CD4-positive, alpha-beta T cell treated with Interleukin-4 for 4 hours (primary cell): ENCODE results near the gene TNFRSF21.
"Not testable (repeated sequence)": the region's sequence is repeated elsewhere in the genome, so short reads cannot be mapped to it uniquely, and the experiment has no call there.

Experiments
- DNase-seq: peaks from one replicate; pipeline ENCODE4 v3.0.0-alpha.2; 2020

The TNFRSF21 gene

GRCh38 chr6:47286301-47286700 is 23.4 kb downstream of the TNFRSF21 start:
- no peak for DNase-seq

DNA sequence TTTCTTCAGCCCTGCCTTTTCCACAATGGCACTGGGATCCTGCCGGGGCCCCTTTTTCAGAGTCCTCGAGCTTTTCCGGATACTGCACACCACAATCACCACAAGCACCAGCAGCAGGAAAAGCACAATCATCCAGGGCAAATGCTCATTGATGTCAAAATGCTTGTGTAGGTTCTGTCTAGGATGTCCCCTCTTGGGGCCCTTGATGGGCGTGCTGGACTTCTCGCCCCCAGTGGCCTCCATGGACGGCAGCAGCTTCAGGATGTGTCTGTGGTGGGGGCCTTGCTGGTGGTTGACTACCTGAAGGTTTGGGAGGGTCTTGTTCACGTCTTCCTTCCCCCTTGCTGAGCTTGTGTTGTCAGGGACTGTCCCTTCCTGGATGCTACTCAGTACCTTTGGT is 25.7 kb downstream of the TNFRSF21 start:
- DNase-seq = no peak

DNA sequence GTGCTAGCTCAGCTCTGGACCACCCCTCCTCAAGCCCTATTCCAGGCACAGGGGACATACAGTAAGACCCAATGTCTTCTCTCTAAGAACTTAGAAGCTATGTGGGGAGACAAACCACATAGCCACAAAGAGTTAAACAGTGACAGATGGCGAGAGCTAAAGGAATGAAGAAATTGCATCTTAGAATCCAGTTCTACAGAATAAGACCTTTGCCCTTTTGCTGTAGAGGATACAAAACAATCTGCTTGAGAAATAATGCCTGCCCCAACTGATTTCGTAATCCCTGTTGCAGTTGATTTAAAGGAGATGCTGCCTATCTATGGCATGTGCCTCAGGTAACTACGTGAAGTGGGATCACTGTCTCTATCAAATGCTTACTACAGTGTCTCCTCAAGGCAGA is 31.2 kb downstream of the TNFRSF21 start:
- DNase-seq = no peak

GRCh38 chr6:47277702-47278101 is 32.0 kb downstream of the TNFRSF21 start:
- no peak for DNase-seq

DNA sequence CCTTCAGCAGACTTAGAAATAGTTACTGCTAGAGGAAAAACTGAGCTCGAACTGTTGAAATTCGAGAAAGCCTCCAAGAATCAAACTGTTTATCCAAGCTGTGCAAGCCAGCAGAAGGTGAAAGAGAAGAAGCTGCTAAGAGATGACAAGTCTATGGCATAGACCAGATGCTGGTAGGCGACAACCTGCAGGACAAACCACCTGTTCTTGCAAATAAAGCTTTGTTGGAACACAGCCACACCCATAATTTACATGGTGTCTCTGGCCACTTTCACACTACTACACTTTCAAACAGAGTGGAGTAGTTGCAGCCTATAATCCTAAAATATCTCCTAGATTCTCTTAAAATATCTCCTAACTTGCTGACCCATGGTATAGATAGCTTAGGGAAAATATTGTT is 33.3 kb downstream of the TNFRSF21 start:
- DNase-seq = no peak

GRCh38 chr6:47275640-47276039 is 34.1 kb downstream of the TNFRSF21 start:
- DNase-seq = no peak

DNA sequence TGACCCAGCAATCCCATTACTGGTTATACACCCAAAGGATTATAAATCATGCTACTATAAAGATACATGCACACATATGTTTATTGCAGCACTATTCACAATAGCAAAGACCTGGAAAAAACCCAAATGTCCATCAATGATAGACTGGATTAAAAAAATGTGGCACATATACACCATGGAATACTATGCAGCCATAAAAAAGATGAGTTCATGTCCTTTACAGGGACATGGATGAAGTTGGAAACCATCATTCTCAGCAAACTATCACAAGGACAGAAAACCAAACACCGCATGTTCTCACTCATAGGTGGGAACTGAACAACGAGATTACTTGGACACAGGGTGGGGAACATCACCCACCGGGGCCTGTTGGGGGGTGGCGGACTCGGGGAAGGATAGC is 34.6 kb downstream of the TNFRSF21 start:
- not testable (repeated sequence) for DNase-seq

GRCh38 chr6:47268572-47269187 is 41.0 kb downstream of the TNFRSF21 start:
- DNase-seq = no peak

DNA sequence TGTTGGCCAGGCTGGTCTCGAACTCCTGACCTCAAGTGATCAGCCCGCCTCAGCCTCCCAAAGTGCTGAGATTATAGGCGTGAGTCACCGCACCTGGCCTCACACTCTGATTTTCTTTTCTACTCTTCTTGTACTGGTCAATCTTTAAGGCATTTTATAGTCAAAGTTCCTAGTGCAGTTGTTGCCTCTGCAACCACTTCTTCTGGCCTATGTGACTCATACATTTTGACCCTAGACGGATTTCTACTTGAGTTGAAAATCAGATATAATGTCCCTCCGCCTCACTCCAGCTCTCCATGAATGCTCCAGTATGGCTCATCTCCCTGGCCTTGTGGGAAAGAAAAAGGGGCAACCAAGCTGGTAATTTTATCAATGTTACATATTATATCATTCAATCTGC is 42.4 kb downstream of the TNFRSF21 start:
- no peak for DNase-seq

DNA sequence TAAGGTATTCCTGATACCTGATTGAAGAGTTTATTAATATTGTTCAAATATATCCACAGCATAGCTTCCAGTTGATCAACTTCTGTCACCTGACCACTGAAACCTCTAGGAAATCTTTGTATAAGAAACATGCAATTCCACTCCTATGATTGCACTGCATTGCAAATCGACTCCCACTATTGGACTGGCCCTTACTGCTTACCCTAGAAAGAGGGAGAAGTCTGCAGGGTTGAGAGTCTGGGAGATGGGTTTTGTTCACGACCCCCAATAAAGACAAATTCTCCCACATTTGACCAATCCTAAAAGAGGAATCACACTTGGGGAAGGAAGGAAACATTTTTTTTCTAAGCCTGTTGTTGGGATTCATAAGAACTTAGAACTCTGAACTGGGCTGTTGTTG is 43.7 kb downstream of the TNFRSF21 start:
- DNase-seq = no peak

GRCh38 chr6:47264775-47265184 is 44.9 kb downstream of the TNFRSF21 start:
- DNase-seq = no peak

DNA sequence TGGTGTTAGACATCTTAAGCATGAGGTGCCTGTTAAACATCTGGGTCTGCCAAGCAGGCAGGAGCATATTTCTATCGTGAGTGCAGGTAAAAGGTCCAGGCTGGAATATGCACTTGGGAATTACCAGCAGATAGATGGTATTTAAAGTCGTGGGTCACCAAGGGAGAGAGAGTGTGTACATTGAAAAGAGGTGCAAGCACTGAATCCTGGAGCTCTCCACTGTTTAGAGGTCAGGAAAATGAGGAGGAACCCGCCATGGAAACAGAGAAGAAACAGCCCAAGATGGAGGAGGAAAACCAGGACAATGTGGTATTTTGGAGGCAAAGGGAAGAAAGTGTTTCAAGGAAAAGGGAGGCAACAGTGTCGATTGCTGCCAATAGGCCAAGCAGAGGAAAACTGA is 46.4 kb downstream of the TNFRSF21 start:
- no peak for DNase-seq

DNA sequence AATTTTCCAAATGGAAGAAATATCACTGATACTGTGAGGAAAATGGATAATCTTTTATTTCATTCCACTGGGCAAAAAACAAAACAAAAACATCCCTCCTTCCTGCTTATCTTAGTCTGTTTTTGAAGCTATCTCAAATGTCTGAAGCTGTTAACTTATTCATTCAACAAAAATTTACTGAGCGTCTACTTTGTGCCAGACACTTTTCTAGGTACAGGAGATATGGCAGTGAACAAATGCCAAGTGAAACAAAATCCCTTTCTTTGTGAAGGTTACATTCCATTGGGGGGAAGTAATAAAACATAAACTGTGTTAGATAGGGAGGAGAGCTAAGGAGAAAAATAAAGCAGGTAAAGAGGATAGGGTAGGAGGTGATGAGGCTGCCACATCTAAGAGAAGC is 47.5 kb downstream of the TNFRSF21 start:
- DNase-seq = no peak

GRCh38 chr6:47261191-47261590 is 48.5 kb downstream of the TNFRSF21 start:
- DNase-seq = no peak

DNA sequence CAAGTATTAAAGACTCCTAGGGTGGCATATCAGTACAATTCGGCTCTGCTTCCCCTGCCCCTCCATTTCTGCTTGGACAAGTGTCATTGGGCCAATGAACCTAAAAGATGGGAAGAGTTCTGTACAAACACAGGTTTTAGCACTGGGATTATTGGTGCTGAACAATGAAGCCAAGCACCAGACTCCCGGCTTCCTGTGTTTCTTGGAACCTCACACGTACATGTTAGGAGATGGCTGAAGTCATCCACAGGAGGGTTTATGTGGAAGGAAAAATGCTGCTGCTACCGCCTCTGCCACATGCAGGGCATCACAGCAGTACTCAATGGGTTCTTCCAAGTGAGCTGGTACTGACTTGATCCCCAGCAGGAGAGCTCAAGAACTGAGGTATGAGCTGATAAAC is 49.7 kb downstream of the TNFRSF21 start:
- no peak for DNase-seq

GRCh38 chr6:47258724-47259347 is 50.9 kb downstream of the TNFRSF21 start:
- DNase-seq = no peak

DNA sequence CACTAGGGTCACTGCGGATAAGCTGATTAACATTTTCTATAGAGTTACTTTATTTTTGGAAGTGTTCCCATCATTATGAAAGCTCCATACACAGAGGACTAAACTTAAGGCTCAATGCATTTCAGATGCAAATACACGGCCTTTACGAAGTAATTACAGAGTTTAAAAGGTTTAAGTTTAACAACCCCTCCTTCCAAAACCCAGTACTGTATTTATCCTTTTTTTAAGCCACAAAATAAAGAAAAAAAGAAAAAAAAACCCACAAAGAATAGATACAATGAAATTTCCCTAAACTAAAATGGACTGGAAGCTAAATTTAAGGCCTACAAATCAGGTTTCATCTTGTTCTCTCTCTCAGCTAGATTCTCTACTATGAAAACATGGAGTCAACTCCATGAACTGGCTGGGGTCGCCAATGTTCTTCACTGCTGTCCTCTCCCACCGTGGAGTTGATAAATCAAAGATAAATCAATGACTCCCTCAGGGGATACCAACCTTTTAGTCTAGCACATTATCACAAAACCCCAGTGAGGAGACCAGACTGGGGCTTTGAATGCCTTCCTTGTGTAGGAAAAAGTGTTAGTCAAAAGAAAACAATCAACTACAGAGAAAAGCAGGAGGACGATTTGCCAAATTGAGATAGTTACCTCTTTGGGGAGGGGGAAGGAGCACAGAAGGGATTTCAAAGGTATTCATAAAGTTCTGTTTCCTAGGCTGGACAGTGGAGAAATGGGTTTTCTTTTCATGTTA is 52.5 kb downstream of the TNFRSF21 start:
- DNase-seq = no peak

- DNase-seq = no peak
Measured at GRCh38 chr6:47256361-47256760, 53.3 kb downstream of the TNFRSF21 start.

DNA sequence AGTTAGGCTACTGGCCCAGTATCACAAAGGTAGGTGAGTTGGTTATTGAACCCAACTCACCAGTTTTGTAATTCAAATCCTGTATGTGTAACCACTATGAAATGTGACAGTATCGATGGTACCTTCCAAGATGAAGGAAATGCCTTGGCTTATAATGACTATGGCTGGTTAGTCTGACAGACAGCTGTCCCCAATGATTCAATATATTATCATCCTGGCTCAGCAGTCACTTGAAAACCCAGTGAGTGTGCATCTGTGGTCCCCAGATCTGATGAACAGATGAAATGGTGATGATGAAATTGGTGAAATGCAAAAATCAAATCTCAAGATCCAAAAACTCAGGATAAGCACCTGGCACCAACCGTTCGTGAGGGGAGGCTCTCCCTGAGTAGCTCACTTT is 54.8 kb downstream of the TNFRSF21 start:
- DNase-seq = no peak

GRCh38 chr6:47254051-47254450 is 55.7 kb downstream of the TNFRSF21 start:
- no peak for DNase-seq

DNA sequence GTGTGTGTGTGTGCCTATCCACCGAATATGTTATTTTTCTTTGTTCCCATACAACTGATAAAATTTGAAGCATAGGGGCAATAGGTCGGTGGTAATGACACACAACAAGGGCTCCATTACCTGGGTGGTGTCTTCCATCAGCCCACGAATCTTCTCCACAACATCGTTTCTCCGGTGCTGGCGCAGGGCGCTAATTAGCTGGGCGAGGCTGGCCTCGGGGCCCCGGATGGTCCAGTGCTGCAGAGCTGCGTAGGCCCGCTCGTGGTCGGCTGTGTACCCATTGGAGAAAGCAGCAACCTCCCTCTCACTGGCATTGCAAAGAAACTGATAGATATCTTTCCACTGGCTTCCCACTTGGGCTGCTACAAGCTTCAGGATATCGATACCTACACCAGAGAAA is 56.6 kb downstream of the TNFRSF21 start:
- no peak for DNase-seq

- no peak for DNase-seq
Measured at GRCh38 chr6:47252633-47253032, 57.1 kb downstream of the TNFRSF21 start.

GRCh38 chr6:47251396-47251795 is 58.3 kb downstream of the TNFRSF21 start:
- no peak for DNase-seq

- DNase-seq = no peak
Measured at GRCh38 chr6:47250302-47250701, 59.4 kb downstream of the TNFRSF21 start.
